Measurements from ENCODE around the gene BCL7C. TPM values are rescaled to one million over a fixed set of nuclear protein-coding genes. Genes with fewer than 3 reads are reported as not detected.

Gene BCL7C
- total and polyA plus RNA-seq, 2 of the 13 experiments (the other 11 are each of a cell fraction or from before 2014, with no cell fraction given), result 17.7 to 33.8 TPM

- TF ChIP-seq IRF1 (CRISPR knock-in tag; IDR thresholded peaks at IDR 0.05; ENCODE audit: low read depth) (no peak), CENPX (CRISPR knock-in tag; IDR thresholded peaks at IDR 0.05) (no peak), ZNF777 (CRISPR knock-in tag; IDR thresholded peaks at IDR 0.05) (no peak), MYPOP (CRISPR knock-in tag; IDR thresholded peaks at IDR 0.05) (no peak), SPEN (CRISPR knock-in tag; IDR thresholded peaks at IDR 0.05; ENCODE audit: low read depth) (no peak), ZNF580 (CRISPR knock-in tag; IDR thresholded peaks at IDR 0.05; ENCODE audit: borderline replicate concordance, low read depth) (0 out of 2 replicates have a peak, but pooled peaks have one; percentile 32), RAD21 (CRISPR knock-in tag; IDR thresholded peaks at IDR 0.05) (peak; percentile 57; the same call in 1 of the 2 replicates), ZNF136 (CRISPR knock-in tag; IDR thresholded peaks at IDR 0.05; ENCODE audit: low read depth) (no peak), TGIF2 (CRISPR knock-in tag; IDR thresholded peaks at IDR 0.05) (no peak), THRA (CRISPR knock-in tag; IDR thresholded peaks at IDR 0.05; ENCODE audit: borderline replicate concordance) (peak; percentile 80; the same call in 1 of the 2 replicates), ZNF18 (CRISPR knock-in tag; IDR thresholded peaks at IDR 0.05; ENCODE audit: insufficient replicate concordance) (no peak), RXRB (CRISPR knock-in tag; IDR thresholded peaks at IDR 0.05; ENCODE audit: borderline replicate concordance) (peak; percentile 80), CBX2 (IDR thresholded peaks at IDR 0.05; ENCODE audit: low read depth, low read length) (no peak), CBX2 (CRISPR knock-in tag; IDR thresholded peaks at IDR 0.05; ENCODE audit: low read depth) (no peak), HOXA7 (CRISPR knock-in tag; IDR thresholded peaks at IDR 0.05) (no peak), ZBTB26 (CRISPR knock-in tag; IDR thresholded peaks at IDR 0.05; ENCODE audit: borderline replicate concordance) (no peak), RELA (CRISPR knock-in tag; IDR thresholded peaks at IDR 0.05) (no peak)
Measured at GRCh38 chr16:30838876-30839471, 54.9 kb downstream of the BCL7C start (continued).

Measured in HepG2 (cell line).